ENCODE measurements around the gene DHRSX.
"Not testable (repeated sequence)": the region's sequence is repeated elsewhere in the genome, so short reads cannot be mapped to it uniquely, and the experiment has no call there.

Gene DHRSX

DNA sequence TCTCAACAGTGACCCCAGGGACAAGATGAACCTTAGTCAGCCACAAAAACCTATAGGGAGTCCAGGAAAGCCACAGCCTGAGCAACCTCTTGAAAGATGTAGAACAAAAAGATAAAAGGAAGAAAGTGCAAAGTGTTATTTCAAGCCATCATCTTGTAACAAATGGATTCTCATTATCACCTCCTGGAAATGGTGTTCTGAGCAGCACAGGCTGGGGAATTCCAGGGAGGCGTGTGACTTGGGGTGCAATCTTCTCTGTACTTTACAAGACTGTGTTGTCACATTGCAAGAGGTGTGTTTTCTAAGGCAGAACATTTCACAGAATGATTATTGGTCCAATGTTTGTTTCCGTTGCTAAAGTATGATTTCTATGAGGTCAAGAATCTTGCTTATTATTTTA is 214.0 kb downstream of the DHRSX start:
- no peak for DNase-seq

DNA sequence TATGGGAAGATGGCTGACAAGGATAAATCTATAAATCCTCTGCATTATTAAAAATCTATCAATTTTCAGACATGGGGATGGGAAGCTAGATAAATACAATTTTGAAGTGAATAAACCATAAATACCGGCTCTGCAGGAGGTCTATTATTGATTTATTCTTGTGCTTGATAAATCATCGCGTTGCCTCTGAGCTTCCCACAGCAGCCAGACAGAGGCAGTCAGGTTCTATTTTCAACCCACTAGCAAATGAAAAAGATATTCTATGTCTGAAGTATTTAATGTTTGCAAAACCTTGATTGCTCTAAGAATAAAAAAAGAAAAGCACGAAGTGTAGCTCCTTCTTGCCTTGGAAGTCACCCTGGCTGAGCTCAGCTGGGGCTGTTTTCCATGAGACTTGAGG is 216.2 kb downstream of the DHRSX start:
- DNase-seq, result no peak

DNA sequence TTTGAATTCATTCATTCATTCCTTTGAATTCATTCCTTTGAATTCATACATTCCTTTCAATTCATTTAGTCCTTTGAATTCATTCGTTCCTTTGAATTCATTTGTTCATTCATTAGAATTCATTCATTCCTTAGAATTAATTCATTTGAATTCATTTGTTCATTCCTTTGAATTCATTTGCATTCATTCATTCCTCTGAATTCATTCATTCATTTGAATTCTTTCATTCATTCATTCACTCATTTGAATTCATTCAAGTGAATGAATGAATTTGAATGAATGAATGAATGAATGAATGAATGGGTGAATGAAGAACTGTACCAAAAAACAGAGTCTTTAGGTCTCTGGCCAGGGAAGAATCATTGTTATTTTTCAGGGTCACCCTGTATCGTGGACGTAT is 216.6 kb downstream of the DHRSX start:
- no peak for DNase-seq

DNA sequence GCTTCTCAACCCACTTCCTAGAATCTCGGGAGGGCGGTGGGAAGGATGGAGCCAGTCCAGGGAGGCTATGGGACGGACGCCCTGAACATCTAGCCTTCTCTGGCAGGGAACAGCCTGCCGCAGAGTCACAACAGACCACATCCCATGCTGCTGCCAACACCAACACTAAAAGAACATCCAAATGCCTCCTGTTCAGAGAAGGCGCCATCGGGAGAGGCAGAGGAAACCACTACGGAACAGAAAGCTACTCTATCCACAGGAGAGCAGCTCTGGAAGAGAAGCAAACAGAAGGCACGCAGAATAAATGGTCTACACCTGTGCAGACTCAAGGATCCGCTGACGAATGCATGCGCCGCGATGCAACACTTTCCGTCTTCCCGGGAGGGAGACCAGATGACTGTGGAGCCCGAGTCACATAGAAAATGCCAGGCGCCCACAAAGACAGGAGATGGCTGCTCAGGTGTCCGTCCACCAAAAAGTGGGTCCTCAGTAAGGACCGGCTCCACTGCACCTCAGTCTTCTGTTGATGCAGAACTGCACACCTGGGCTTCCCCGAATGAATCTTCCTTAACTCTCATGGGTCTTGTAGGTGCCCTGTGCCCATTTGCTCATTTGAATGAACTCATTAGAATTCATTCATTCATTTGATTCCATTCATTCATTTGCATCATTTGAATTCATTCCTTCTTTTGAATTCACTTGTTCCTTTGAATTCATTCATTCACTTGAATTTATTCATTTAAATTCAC is 217.5 kb downstream of the DHRSX start:
- DNase-seq, result no peak

DNA sequence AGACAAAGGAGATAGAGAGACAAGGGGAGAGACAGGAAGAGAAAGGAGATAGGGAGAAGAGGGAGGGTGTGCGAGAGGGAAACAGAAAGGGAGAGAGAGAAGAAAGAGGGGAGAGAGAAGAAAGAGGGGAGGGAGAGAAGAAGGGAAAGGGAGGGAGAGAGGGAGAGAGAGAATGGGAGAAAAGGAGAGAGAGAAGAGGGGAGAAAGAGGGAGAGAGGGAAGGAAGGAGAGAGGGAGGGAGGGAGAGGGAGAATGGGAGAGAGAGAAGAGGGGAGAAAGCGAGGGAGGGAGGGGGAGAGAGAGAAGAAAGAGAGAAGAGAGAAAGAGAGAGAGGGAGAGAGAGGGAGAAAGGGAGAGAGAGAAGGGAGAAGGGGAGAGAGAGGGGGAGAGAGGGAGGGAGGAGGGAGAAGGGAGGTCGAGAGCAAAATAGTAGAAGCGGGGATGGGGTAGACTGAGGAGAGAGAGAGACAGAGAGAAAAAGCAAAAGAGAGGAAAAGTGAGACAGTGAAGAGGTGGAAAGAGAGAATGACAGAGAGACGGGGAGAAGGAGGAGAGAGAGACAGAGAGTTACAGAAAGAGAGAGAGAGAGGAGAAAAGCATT is 218.2 kb downstream of the DHRSX start:
- no peak for DNase-seq

DNA sequence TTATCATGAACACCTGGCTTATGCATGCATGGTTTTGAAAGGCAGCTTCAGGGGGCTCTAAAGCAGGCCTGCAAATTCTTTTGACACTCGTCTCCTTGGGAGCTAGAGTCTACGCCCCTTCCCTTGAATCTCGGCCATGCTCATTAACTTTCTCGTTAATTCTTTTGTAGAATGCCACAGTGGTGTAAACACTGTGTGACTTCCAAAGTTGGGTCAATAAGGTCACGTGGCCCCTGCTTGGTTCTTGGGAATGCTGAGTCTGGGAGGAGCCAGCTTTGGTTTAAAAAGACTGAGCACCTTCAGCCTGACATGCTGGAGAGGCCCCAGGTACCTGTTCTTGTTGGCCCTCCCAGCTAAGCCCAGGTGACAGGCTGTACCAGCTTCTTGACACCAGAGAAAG is 228.4 kb downstream of the DHRSX start:
- no peak for DNase-seq

DNA sequence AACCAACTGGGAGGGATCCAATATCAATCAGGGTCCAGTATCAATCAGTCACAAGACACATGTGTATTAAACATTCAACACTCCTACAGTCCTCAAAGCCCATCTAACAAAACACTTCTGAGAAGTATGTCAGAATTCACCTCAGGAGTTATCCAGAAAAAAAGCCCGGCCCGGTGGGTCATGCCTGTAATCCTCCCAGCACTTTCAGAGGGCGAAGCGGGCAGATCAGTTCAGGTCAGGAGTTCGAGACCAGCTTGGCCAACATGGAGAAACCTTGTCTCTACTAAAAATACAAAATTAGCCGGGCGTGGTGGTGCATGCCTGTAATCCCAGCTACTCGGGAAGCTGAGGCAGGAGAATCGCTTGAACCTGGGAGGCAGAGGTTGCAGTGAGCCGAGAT is 229.2 kb downstream of the DHRSX start:
- DNase-seq, result not testable (repeated sequence)

DNA sequence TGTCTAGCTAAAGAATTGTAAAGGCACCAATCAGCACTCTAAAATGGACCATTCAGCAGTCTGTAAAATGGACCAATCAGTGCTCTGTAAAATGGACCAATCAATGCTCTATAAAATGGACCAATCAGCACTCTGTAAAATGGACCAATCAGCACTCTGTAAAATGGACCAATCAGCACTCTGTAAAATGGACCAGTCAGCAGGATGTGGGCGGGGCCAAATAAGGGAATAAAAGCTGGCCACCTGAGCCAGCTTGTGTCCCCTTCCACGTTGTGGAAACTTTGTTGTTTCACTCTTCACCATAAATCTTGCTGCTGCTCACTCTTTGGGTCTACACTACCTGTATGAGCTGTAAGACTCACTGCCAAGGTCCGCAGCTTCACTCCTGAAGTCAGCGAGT is 230.0 kb downstream of the DHRSX start:
- DNase-seq, result not testable (repeated sequence)

DNA sequence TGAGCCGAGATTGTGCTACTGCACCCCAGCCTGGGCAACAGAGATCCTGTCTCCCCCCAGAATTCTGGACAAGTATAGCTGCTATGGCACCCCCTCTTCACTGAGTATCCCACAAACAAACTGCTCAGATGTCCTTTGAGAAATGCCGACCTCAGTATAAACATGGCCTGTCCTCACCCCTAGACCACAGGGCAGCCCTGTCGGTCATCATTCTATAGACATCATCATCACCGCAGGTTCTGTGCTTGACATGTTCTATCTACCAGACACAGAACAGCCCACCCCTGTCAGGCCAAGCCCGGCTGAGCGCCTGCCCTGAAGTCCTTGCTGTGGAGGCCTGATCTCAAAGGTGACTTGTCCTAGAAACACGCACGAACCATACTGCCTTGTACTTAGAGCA is 232.9 kb downstream of the DHRSX start:
- DNase-seq, result no peak

DNA sequence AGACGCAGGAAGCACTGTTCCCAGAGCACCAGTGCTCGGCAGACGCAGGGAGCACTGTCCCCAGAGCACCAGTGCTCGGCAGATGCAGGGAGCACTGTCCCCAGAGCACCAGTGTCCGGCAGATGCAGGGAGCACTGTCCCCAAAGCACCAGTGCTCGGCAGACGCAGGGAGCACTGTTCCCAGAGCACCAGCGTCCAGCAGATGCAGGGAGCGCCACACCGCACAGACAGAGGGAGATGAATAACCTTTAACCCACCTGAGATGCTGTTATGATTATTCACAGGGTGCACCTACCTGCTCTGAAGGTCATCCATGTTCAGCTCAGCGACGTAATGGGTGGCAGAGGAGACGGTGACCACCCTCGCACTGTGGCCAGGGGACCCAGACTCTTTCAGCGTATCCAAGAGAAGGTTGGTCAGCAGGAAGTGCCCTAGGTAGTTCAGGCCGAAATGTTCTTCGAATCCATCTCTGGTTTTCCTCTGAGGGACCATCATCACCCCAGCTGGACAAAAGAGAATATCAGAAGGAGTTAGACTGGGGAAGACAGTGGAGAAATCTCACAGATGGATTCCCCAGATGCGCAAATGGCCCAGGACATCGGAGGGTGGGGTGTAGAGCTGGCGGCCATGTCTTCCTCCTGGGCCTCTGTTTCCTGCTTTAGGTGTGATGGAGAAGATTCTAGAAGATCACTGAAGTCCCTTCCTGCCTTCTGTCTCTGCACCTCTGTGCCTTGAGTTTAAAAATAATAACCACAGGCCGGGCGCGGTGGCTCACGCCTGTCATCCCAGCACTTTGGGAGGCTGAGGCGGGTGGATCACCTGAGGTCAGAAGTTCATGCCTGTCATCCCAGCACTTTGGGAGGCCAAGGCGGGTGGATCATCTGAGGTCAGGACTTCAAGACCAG is 234.1 kb downstream of the DHRSX start:
- no peak for DNase-seq

DNA sequence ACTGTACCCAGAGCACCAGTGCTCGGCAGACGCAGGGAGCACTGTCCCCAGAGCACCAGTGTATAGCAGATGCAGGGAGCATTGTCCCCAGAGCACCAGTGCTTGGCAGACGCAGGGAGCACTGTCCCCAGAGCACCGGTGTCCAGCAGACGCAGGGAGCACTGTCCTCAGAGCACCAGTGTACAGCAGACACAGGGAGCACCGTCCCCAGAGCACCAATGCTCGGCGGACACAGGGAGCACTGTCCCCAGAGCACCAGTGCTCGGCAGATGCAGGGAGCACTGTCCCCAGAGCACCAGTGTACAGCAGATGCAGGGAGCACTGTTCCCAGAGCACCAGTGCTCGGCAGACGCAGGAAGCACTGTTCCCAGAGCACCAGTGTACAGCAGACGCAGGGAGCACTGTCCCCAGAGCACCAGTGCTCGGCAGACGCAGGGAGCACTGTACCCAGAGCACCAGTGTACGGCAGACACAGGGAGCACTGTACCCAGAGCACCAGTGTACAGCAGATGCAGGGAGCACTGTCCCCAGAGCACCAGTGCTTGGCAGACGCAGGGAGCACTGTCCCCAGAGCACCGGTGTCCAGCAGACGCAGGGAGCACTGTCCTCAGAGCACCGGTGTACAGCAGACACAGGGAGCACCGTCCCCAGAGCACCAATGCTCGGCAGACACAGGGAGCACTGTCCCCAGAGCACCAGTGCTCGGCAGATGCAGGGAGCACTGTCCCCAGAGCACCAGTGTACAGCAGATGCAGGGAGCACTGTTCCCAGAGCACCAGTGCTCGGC is 234.9 kb downstream of the DHRSX start:
- DNase-seq, result not testable (repeated sequence)

DNA sequence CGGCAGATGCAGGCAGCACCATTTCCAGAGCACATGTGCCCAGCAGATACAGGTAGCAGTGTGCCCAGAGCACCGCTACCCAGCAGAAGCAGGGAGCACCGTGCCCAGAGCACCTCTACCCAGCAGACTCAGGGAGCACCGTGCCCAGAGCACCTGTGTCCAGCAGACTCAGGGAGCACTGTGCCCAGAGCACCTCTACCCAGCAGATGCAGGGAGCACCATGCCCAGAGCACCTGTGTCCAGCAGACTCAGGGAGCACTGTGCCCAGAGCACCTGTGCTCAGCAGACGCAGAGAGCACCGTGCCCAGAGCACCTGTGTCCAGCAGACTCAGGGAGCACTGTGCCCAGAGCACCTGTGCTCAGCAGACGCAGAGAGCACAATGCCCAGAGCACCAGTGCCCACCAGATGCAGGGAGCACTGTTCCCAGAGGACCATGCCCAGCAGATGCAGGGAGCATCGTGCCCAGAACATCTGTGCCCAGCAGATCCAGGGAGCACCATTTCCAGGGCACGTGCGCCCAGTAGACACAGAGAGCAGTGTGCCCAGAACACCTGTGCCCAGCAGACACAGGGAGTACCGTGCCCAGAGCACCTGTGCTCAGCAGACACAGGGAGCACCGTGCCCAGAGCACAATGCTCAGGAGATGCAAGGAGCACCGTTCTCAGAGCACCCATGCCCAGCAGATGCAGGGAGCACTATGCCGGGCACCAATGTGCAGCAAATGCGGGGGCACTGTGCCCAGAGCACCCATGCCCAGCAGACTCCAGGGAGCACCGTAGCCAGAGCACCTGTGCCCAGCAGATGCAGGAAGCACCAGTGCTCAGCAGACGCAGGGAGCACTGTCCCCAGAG is 236.4 kb downstream of the DHRSX start:
- DNase-seq, result no peak

DNA sequence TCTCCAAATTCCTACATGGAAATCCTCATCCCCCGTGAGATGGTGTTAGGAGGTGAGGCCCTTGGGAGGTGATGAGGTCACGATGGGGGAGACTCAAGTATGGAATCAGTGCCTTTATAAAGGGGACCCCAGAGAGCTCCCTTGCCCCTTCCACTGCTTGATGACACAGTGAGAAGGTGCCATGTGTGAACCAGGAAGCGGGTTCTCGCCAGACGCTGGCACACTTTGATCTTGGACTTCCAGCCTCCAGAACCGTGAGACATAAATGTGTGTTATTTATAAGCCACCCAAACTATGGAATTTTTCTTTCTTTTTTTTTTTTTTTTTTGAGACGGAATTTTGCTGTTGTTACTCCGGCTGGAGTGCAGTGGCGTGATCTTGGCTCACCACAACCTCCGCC is 237.6 kb downstream of the DHRSX start:
- no peak for DNase-seq

DNA sequence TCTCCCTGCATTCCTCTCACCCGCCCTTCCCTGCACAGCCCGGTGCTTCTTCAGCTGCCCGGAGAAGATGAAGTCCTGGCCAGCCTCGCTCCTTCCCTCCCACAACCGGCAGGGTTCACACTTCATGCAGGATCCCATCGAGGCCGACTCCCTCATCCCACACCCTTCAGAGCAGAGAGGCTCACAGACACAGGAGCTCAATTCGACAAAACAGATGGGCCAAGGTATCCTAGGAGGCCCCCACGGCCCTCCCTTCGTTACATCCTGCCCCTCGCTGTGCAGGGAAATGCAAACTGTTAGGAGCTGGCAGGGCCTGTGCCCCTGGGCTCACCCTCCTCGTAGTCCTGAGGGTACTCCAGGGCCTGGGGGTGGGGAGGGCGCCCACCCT is 238.1 kb downstream of the DHRSX start:
- no peak for DNase-seq

DNA sequence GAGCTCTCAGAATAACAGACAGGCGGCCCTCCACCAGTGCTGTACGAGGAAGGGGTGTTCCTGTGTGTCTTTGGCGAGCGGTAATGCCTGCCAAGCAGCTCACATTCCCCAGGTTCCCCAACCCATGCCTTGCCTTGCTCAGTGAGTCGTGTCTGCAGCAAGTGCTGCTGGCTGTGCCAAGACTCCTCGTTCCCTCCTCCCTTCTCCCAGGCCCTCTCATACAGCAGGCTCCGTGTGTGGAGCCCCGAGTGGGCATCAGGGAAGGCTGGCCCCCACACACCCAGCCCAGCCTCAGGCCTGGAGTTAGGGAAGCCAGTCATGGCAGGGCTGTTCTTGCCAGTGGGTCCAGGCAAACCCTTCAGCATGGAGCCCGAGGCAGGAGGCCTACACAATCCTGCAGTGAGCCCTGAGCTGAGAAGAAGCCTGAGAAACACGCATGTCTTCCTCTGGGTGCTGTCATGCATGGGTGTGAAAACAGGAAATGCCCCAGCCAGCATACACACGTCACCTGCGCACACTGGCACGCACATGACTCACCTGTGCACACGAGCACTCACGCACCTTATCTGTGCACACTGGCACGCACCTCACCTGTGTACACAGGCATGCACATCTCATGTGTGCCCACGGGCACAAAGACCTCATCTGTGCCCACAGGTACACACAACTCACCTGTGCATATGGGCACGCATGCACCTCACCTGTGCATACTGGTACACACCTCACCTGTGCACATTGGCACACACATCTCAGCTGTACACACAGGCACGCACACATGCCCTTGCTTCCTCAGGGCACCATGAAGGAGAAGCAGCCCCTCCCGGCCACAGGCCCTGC is 238.7 kb downstream of the DHRSX start:
- no peak for DNase-seq

DNA sequence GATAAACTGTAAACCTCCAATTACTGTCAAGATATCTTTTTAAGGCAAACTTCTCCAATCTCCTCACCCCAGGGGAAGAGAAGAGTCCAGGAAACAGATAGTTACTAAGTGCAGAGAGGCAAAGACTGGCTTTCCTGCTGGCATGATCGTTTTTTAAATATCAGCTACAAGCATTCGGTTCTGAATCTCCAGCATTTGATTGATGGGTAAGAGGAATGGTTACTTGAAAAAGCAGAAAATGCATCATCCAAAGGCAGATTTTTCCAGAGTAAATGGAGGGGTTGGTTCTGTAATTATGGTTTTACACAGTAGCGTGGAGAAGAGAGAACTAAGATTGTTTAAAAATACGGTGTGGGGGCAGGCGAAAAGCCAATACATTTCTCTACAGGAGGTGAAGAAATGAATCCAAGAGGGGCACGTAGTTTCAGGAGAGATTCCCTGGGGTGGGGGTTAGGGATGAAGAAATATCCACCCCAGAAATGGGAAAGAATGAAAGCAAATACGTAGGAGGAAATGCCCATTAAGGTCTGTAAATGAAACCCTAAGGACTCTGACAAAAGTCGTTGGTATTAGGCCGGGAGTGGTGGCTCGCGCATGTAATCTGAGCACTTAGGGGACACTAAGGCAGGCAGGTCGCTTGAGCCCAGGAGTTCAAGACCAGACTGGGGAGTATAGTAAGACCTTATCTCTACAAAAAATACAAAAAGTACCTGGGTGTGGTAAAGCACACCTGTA is 248.3 kb downstream of the DHRSX start:
- DNase-seq, result no peak

DNA sequence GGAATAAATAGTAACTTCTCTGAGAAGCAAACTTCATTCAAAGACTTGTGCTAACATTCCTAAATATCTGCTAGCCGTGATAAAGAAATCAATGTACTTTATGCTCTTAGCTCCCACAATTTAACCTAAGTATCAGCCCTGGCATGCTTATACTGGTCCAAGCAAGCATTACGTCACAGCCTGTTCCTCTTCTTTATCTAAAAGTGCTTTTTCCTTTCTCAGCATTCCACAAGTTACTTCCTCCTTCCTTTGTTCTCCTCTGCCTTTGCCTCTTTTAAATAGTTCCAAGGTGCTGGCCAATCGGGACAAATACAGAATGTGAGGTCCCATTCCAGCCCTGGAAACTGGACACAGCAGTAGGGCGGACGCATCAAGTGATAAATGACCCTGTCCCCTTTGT is 249.6 kb downstream of the DHRSX start:
- no peak for DNase-seq

DNA sequence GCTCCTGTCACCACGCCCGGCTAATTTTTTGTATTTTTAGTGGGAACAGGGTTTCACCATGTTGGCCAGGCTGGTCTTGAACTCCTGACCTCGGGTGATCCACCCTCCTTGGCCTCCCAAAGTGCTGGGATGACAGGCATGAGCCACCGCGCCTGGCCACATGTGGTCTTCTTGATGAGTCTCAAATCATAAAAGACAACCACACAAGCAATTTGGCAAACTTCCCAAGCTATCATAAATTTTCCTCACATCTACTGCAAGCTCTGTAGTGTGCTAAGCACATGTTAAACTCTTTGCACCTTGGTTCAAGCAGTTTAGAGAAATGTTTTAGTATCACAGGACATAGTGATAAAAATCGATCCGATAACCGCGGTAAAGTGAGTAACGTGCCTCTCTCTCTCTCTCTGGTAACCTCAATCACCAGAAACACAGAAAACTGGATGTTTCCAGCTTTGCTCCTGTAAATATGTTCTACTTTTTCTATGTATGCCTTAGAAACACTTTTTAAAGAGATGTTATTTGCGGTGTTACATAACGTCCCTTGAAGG is 256.8 kb downstream of the DHRSX start:
- DNase-seq, result no peak

DNA sequence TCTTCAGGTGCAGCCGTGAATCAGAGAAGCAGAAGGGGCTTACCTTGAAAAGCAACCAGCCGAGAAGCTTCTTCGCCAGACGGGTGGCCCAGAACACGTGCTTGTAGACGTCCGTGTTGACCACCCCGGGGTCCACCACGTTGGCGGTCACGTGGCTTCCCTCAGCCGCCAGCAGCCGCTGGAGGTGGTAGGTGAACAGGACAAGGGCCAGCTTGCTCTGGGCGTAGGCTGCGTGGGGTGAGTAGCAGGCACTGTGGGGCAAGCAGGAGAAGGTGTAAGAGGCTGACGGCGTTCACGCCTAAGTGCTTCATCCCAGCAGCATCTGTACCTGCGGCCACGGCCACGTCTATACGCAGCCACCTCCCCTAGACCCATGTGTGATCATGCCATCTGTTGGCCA is 257.8 kb downstream of the DHRSX start:
- DNase-seq, result no peak

DNA sequence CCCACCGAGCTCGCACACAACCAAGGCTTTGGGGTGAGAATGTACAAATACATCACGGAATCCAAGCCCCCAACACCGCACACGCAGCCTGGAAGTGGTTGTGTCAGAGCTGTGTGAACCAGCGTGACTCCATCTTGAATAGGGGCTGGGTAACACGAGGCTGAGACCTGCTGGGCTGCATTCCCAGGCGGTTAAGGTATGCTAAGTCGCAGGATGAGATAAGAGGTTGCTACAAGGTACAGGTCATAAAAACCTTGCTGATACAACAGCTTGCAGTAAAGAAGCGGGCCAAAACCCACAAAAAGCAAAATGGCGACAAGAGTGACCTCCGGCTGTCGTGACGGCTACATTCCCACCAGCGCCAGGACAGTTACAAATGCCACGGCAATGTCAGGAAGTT is 258.4 kb downstream of the DHRSX start:
- DNase-seq, result no peak

Measured in CD4-positive, alpha-beta T cell treated with Interleukin-21 for 1 hour (primary cell).